ENCODE measurements around the gene FAM13A.
"Not testable (repeated sequence)": the region's sequence is repeated elsewhere in the genome, so short reads cannot be mapped to it uniquely, and the experiment has no call there.

The FAM13A gene

GRCh38 chr4:89021684-89022083 lies 35.3 kb downstream of the FAM13A start:
- CTCF ChIA-PET: interaction anchor here (0.8 to 11.9 kb wide), 17 partner anchors 11 to 497 kb away, joined by 3 to 299 read pairs (median 5); partner anchors contain the start of gene PYURF
- POLR2A ChIA-PET: interaction anchor here (0.6 kb wide), 1 partner anchor 774 kb away, joined by 3 read pairs; no protein-coding TSS in a partner anchor
- no peak overlapping the region for H3K4me3 ChIP-seq (ENCODE audit: low read depth, low read length)
- TF ChIP-seq, protein P1, sequence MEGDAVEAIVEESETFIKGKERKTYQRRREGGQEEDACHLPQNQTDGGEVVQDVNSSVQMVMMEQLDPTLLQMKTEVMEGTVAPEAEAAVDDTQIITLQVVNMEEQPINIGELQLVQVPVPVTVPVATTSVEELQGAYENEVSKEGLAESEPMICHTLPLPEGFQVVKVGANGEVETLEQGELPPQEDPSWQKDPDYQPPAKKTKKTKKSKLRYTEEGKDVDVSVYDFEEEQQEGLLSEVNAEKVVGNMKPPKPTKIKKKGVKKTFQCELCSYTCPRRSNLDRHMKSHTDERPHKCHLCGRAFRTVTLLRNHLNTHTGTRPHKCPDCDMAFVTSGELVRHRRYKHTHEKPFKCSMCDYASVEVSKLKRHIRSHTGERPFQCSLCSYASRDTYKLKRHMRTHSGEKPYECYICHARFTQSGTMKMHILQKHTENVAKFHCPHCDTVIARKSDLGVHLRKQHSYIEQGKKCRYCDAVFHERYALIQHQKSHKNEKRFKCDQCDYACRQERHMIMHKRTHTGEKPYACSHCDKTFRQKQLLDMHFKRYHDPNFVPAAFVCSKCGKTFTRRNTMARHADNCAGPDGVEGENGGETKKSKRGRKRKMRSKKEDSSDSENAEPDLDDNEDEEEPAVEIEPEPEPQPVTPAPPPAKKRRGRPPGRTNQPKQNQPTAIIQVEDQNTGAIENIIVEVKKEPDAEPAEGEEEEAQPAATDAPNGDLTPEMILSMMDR (IDR thresholded peaks at IDR 0.05; ENCODE audit: insufficient read depth, low read length, missing control alignments): no peak
- DNase-seq (ENCODE audit: low read depth, low spot score): no peak

- TF ChIP-seq, protein P1 (IDR thresholded peaks at IDR 0.05; ENCODE audit: insufficient read depth, low read length, missing control alignments): no peak
- POLR2A ChIA-PET: interaction anchor here (0.6 kb wide), 1 partner anchor 775 kb away, joined by 3 read pairs; no protein-coding TSS in a partner anchor
- CTCF ChIA-PET: interaction anchor here (0.8 to 11.9 kb wide), 9 partner anchors 164 to 496 kb away, joined by 3 to 299 read pairs (median 4); no protein-coding TSS in a partner anchor
- no peak overlapping the region for H3K4me3 ChIP-seq (ENCODE audit: low read depth, low read length)
- no peak for DNase-seq (ENCODE audit: low read depth, low spot score)
Observed at GRCh38 chr4:89021062-89021461, 35.9 kb downstream of the FAM13A start.

GRCh38 chr4:89014897-89015296 lies 42.1 kb downstream of the FAM13A start:
- DNase-seq (ENCODE audit: low read depth, low spot score); CTCF ChIA-PET; POLR2A ChIA-PET; H3K4me3 ChIP-seq (ENCODE audit: low read depth, low read length): not testable (repeated sequence)

DNA sequence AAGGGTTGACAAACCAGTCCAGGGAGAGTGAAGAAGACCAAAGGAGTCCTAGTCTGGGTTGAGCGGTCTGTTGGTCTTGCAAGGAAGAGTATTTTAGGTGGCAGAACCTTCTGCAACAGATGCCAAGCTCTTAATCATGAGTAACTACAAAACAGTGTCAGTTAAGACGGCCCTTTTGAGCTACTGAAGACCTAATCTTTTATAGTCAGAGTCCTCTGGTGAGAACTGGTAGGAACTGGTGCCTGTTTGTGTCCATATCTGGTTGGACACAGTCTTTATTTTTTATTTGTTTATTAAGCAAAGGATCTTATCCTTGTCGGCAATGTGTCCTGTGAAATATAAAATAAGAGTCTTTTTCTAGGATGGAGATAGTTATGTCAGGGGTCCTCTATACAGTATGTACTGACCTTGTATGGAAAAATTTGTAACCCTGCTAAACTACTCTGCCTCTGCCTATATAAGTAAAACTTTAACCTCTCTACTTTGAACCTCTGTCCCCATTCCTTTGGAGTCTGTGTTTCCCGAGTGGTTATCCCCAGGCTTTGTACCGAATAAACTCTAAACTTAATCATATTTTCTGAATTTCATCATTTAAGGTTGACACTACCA lies 47.1 kb downstream of the FAM13A start:
- POLR2A ChIA-PET: interaction anchor here (0.6 kb wide), 1 partner anchor 31 kb away, joined by 3 read pairs; no protein-coding TSS in a partner anchor
- TF ChIP-seq, protein P1 (IDR thresholded peaks at IDR 0.05; ENCODE audit: insufficient read depth, low read length, missing control alignments): no peak
- DNase-seq (ENCODE audit: low read depth, low spot score): no peak
- no peak overlapping the region for H3K4me3 ChIP-seq (ENCODE audit: low read depth, low read length)
- CTCF ChIA-PET: interaction anchor here (1.2 to 1.8 kb wide), 2 partner anchors 13 to 192 kb away, joined by 5 to 9 read pairs; no protein-coding TSS in a partner anchor

- POLR2A ChIA-PET: interaction anchor here (0.6 kb wide), 1 partner anchor 30 kb away, joined by 3 read pairs; no protein-coding TSS in a partner anchor
- no peak for DNase-seq (ENCODE audit: low read depth, low spot score)
- no peak overlapping the region for H3K4me3 ChIP-seq (ENCODE audit: low read depth, low read length)
- CTCF ChIA-PET: interaction anchor here (1.2 to 2.2 kb wide), 3 partner anchors 14 to 191 kb away, joined by 5 to 9 read pairs (median 7); no protein-coding TSS in a partner anchor
- TF ChIP-seq, protein P1 (IDR thresholded peaks at IDR 0.05; ENCODE audit: insufficient read depth, low read length, missing control alignments): no peak
Observed at GRCh38 chr4:89009115-89009514, 47.9 kb downstream of the FAM13A start.

GRCh38 chr4:89008166-89008565 lies 48.8 kb downstream of the FAM13A start:
- POLR2A ChIA-PET: no interaction called here
- TF ChIP-seq, protein P1 (IDR thresholded peaks at IDR 0.05; ENCODE audit: insufficient read depth, low read length, missing control alignments): no peak
- CTCF ChIA-PET: interaction anchor here (1.4 to 2.2 kb wide), 2 partner anchors 15 to 189 kb away, joined by 3 to 7 read pairs; no protein-coding TSS in a partner anchor
- DNase-seq (ENCODE audit: low read depth, low spot score): no peak
- H3K4me3 ChIP-seq (ENCODE audit: low read depth, low read length): no peak overlapping the region

Data from AG04449 (cell line).